Skin of body (tissue), 2 donors: Measurements from ENCODE around the gene CRLF1. TPM values are rescaled to one million over a fixed set of nuclear protein-coding genes. Genes with fewer than 3 reads are reported as not detected.

Experiments used
- DNase-seq: peaks from one replicate; lab custom pipeline; 2025; lab: John Stamatoyannopoulos, UW
- total RNA-seq: library from RNA; depleted of rRNA; stranded (reverse); fragments of >200 nt; gene quantifications from one replicate; pipeline ENCODE4 v1.2.3, GENCODE V29; 2014

CRLF1 gene
- 9.3 TPM for total RNA-seq

- no peak for DNase-seq
These were observed at the start of gene CRLF1 for GRCh38 chr19:18606281-18607225. CRLF1 (minus strand) TSS chr19:18606799; CDS start chr19:18606656, 143 bp downstream.

- DNase-seq = no peak
These were observed 48.7 kb upstream of the CRLF1 start for GRCh38 chr19:18655173-18655844.

- DNase-seq = no peak
These were observed 47.9 kb upstream of the CRLF1 start for GRCh38 chr19:18654469-18654868.

- no peak for DNase-seq
These were observed 47.3 kb upstream of the CRLF1 start for GRCh38 chr19:18653853-18654252.

- DNase-seq = no peak
These were observed 45.1 kb upstream of the CRLF1 start for GRCh38 chr19:18651733-18652132.

- no peak for DNase-seq
These were observed 44.7 kb upstream of the CRLF1 start for GRCh38 chr19:18651300-18651699.

- no peak for DNase-seq
These were observed 44.0 kb upstream of the CRLF1 start for GRCh38 chr19:18650468-18651041.

- no peak for DNase-seq
These were observed 43.4 kb upstream of the CRLF1 start for GRCh38 chr19:18650021-18650390.

GRCh38 chr19:18649371-18650020 lies 42.9 kb upstream of the CRLF1 start:
- peak; percentile 68 for DNase-seq

- peak; percentile 13 for DNase-seq
These were observed 42.3 kb upstream of the CRLF1 start for GRCh38 chr19:18648973-18649315.

- no peak for DNase-seq
These were observed 41.2 kb upstream of the CRLF1 start for GRCh38 chr19:18647807-18648206.

GRCh38 chr19:18647371-18647767 lies 40.8 kb upstream of the CRLF1 start:
- DNase-seq = no peak

GRCh38 chr19:18646535-18647370 lies 40.2 kb upstream of the CRLF1 start:
- no peak for DNase-seq

- no peak for DNase-seq
These were observed 38.5 kb upstream of the CRLF1 start for GRCh38 chr19:18645035-18645511.

GRCh38 chr19:18644196-18645034 lies 37.8 kb upstream of the CRLF1 start:
- DNase-seq = no peak

GRCh38 chr19:18639706-18640243 lies 33.2 kb upstream of the CRLF1 start:
- no peak for DNase-seq

- DNase-seq = no peak
These were observed 31.4 kb upstream of the CRLF1 start for GRCh38 chr19:18637673-18638630.

- DNase-seq = no peak
These were observed 30.5 kb upstream of the CRLF1 start, which contains the start of gene KLHL26 for GRCh38 chr19:18636969-18637629. KLHL26 (plus strand) TSS chr19:18637028; CDS start chr19:18637055, 27 bp downstream.
